Large intestine (tissue), 3 donors: ENCODE data around the gene IFNGR1. TPM values are rescaled to one million over a fixed set of nuclear protein-coding genes. Genes with fewer than 3 reads are reported as not detected.
"Not testable (repeated sequence)": the region's sequence is repeated elsewhere in the genome, so short reads cannot be mapped to it uniquely, and the experiment has no call there.

Experiments used
- DNase-seq, 2 donors: peaks; one replicate each; pipeline versions ENCODE4 v3.0.0 to v3.0.0-alpha.2; 2013
- H3K27ac ChIP-seq: one replicate; pipeline ENCODE4 v1.5.1; 2013; ENCODE audit warnings: low read length
- H3K27me3 ChIP-seq: 2 replicates; pipeline ENCODE4 v1.6.1; 2013; ENCODE audit warnings: low read length; ENCODE audit not compliant: control insufficient read depth, insufficient read depth
- H3K36me3 ChIP-seq: 2 replicates; pipeline ENCODE4 v1.6.1; 2013; ENCODE audit warnings: low read length; ENCODE audit not compliant: control insufficient read depth, insufficient read depth
- H3K4me1 ChIP-seq: one replicate; pipeline ENCODE4 v1.6.1; 2013; ENCODE audit warnings: low read length; ENCODE audit not compliant: control insufficient read depth, insufficient read depth
- H3K4me3 ChIP-seq: one replicate; pipeline ENCODE4 v1.5.1; 2013; ENCODE audit warnings: low read length
- H3K9me3 ChIP-seq: one replicate; pipeline ENCODE4 v1.6.1; 2013; ENCODE audit warnings: mild to moderate bottlenecking, low read depth, low read length, moderate library complexity; ENCODE audit not compliant: control insufficient read depth
- WGBS: methylation state at CpG from one replicate; pipeline ENCODE4 v1.1.5; 2013; ENCODE audit warnings: low lambda C conversion rate; ENCODE audit not compliant: insufficient coverage; 5-methylcytosine and 5-hydroxymethylcytosine counted together
- polyA plus RNA-seq: library from polyadenylated mRNA; unstranded; fragments of 120-200 nt; gene quantifications from one replicate; pipeline ENCODE4 v1.2.1, GENCODE V29; 2013

The IFNGR1 gene
- polyA plus RNA-seq, 1 donor, result 101 TPM

- peaks cover 5% of the 10 kb centered on the region for H3K4me1 ChIP-seq
- no peaks in the 10 kb centered on the region for H3K36me3 ChIP-seq
- no peak overlapping the region for H3K27ac ChIP-seq
- H3K27me3 ChIP-seq, result no peaks in the 10 kb centered on the region
- no peak for DNase-seq
- no peaks in the 10 kb centered on the region for H3K9me3 ChIP-seq
- H3K4me3 ChIP-seq, result no peak overlapping the region
Measured at GRCh38 chr6:137259349-137259748, 40.2 kb upstream of the IFNGR1 start.

DNA sequence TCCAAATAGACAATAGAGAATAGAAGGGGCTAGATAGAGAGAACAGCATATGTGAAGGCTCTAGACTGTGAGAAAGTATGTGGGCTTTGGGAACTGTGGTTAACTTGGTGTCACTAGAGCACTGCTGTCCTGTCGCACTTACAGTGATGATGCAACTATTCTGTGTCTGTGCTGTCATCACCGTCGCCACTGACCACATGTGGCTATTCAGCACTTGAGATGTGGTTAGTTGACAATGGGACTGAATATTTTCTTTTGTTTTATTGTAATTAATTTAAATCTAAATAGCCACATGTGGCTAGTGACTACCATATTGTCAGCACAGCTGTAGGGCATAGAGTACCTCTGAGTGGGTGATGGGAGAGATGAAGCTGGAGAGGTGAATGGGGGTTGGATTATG is 39.0 kb upstream of the IFNGR1 start:
- DNase-seq, result no peak
- peaks cover 3% of the 10 kb centered on the region for H3K9me3 ChIP-seq
- H3K27ac ChIP-seq, result no peak overlapping the region
- H3K4me1 ChIP-seq, result peaks cover 5% of the 10 kb centered on the region
- no peaks in the 10 kb centered on the region for H3K27me3 ChIP-seq
- H3K36me3 ChIP-seq, result no peaks in the 10 kb centered on the region
- no CpG with 5 or more reads among the region's 3 CpGs for WGBS
- no peak overlapping the region for H3K4me3 ChIP-seq

DNA sequence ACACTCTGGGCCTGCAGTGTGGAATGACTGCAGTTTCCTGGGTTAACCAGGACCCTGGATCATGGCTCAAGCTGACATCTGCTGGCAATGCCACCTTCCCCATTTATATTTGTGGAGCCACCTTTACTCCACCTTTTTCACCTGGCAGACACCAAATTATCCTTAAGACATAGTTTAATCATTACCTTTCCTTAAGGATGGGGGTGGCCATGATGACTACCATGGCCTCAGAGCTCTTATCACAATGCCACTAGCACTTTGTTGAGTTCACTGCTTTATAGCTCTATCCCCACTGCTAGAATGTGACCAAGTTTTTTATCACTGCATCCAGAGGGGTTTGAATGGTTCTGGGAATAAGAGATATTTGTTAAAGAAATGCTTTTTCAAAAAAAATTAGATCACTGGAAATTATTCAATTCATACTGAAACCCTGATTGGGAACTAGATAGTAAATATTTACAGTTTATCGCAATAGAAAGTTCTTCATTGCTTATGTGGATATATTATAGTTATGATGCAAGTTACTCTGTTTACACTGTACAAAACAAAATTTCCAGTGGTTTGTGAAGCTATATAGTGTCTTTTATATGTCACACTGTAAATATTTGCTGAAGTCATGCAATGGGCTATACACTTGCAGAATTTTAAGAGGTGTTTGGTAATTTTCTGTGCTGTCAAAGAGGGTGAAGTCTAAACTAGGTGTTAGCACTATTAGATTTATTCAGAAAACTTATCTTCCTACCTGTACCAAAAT is 37.3 kb upstream of the IFNGR1 start:
- no peaks in the 10 kb centered on the region for H3K36me3 ChIP-seq
- no peak overlapping the region for H3K4me3 ChIP-seq
- DNase-seq, result no peak
- peak overlapping the region; percentile 8 for H3K27ac ChIP-seq
- no peaks in the 10 kb centered on the region for H3K27me3 ChIP-seq
- peaks cover 6% of the 10 kb centered on the region for H3K9me3 ChIP-seq
- H3K4me1 ChIP-seq, result peaks cover 5% of the 10 kb centered on the region
- 78% methylated on average over 1 of the region's 1 CpG for whole genome bisulfite sequencing

DNA sequence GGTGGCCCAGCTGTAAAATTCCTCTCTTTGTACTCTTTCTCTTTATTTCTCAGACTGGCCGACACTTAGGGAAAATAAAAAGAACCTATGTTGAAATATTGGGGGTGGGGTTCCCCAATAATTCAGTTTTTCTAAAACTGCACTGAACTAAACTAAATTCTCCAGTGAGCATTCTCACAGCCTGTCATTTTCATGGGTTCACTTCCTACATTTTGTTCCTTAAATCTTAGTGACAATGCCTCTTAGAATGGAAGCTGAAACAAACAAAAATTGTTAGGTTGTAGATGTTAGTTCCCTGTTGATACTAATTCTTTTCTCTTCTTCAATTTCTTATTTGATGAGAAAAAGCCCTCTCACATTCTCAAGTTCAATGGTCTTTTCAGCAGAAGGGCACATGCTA is 35.8 kb upstream of the IFNGR1 start:
- Histone ChIP-seq H3K27me3 (no peaks in the 10 kb centered on the region), H3K4me3 (no peak overlapping the region), H3K4me1 (peaks cover 5% of the 10 kb centered on the region), H3K9me3 (peaks cover 6% of the 10 kb centered on the region), H3K27ac (no peak overlapping the region), H3K36me3 (no peaks in the 10 kb centered on the region)
- no peak for DNase-seq
- no CpG with 5 or more reads among the region's 1 CpG for WGBS

DNA sequence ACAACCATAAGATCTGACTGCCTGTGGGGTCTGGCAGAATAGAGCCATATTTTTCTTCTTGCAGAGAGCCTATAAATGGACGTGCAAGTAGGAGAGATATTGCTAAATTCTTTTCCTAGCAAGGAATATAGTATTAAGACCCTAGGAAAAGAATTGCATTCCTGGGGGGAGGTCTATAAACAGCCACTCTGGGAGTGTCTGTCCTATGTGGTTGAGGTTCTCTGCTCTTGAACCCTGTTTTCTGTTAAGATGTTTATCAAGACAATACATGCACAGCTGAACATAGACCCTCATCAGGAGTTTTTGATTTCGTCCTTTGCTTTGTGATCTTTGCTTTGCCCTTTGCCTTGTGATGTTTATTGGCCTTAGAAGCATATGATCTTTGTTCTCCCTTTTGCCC is 35.2 kb upstream of the IFNGR1 start:
- H3K4me1 ChIP-seq, H3K27me3 ChIP-seq, H3K4me3 ChIP-seq, H3K36me3 ChIP-seq, DNase-seq, H3K9me3 ChIP-seq, H3K27ac ChIP-seq: not testable (repeated sequence)
- WGBS, result 80% methylated on average over 1 of the region's 2 CpGs

DNA sequence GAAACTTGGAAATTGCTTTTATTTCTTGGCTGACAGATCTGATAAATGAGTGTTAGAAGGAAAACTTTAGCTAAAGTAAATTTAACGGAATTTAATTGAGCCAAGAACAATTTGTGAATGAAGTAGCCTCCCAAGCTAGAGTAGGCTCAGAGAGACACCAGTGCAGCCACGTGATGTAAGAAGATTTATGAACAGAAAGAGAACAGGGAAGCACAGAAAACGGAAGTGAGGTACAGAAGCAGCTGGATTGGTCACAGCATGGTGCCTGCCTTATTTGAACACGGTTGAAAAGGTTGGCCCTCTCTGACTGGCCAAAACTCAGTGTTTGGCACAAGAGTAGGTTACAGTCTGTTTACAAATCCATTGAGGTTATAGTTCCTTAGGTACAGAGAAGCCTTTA is 29.5 kb upstream of the IFNGR1 start:
- no peaks in the 10 kb centered on the region for H3K36me3 ChIP-seq
- H3K4me1 ChIP-seq, result peaks cover 20% of the 10 kb centered on the region
- peaks cover 3% of the 10 kb centered on the region for H3K9me3 ChIP-seq
- H3K27ac ChIP-seq, result peak overlapping the region; percentile 82
- WGBS, result 100% methylated on average over 1 of the region's 4 CpGs
- H3K27me3 ChIP-seq, result no peaks in the 10 kb centered on the region
- no peak overlapping the region for H3K4me3 ChIP-seq
- DNase-seq, result no peak

GRCh38 chr6:137247724-137248123 is 28.5 kb upstream of the IFNGR1 start:
- Histone ChIP-seq H3K27me3 (no peaks in the 10 kb centered on the region), H3K4me3 (no peak overlapping the region), H3K4me1 (peaks cover 20% of the 10 kb centered on the region), H3K9me3 (no peaks in the 10 kb centered on the region), H3K36me3 (no peaks in the 10 kb centered on the region), H3K27ac (peak overlapping the region; percentile 82)
- peak; percentile 78 to 89 for DNase-seq

DNA sequence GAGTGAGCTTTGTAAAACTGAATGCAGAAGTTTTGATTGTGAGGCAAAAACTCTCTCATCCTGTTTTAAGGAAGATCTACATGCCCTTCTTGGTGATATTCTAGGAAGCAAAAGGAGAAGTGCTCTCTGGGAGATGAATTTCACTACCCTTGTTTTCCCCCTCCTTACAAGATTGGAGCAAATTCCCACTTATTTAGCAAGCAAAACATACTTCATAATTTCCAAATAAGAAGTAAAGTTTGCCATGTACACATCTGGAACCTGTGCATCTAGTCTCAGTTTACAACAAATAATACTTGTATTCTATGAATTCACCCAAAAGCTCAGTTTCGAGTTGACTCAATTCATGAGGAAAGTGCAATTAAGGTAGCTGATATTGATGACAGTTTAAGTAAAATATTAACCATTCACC is 27.6 kb upstream of the IFNGR1 start:
- DNase-seq, result no peak
- Histone ChIP-seq H3K36me3 (no peaks in the 10 kb centered on the region), H3K9me3 (no peaks in the 10 kb centered on the region), H3K4me1 (peaks cover 26% of the 10 kb centered on the region), H3K4me3 (no peak overlapping the region), H3K27me3 (no peaks in the 10 kb centered on the region), H3K27ac (peak overlapping the region; percentile 82)
- WGBS, result no CpG with 5 or more reads among the region's 1 CpG

DNA sequence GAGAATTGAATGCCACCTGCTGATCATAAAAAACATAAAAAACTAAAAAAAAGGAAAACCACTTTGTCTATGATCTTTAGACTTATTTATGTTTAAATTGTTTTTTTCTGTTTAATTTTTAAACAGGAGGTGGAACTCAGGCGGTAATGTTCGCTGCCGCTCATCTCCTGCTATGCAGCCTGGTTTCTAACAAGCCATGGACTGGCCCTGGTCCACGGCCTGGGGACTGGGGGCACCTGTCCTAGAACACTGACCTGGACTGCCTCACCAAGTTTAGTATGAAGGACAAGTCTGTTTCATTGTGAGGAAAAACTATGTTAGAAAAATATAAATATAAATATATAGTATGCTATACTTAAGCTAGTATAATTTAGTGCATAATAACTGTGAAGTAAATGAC is 27.0 kb upstream of the IFNGR1 start:
- Histone ChIP-seq H3K27ac (peak overlapping the region; percentile 82), H3K4me3 (no peak overlapping the region), H3K27me3 (no peaks in the 10 kb centered on the region), H3K4me1 (peaks cover 32% of the 10 kb centered on the region), H3K36me3 (no peaks in the 10 kb centered on the region), H3K9me3 (no peaks in the 10 kb centered on the region)
- WGBS, result no CpG with 5 or more reads among the region's 4 CpGs
- DNase-seq, result no peak

- Histone ChIP-seq H3K27ac (peak overlapping the region; percentile 68), H3K27me3 (no peaks in the 10 kb centered on the region), H3K4me1 (peaks cover 48% of the 10 kb centered on the region), H3K36me3 (no peaks in the 10 kb centered on the region), H3K9me3 (no peaks in the 10 kb centered on the region), H3K4me3 (no peak overlapping the region)
- no CpG with 5 or more reads among the region's 3 CpGs for WGBS
- DNase-seq, result peak; percentile 53 to 72
Measured at GRCh38 chr6:137241481-137242038, 22.4 kb upstream of the IFNGR1 start.

DNA sequence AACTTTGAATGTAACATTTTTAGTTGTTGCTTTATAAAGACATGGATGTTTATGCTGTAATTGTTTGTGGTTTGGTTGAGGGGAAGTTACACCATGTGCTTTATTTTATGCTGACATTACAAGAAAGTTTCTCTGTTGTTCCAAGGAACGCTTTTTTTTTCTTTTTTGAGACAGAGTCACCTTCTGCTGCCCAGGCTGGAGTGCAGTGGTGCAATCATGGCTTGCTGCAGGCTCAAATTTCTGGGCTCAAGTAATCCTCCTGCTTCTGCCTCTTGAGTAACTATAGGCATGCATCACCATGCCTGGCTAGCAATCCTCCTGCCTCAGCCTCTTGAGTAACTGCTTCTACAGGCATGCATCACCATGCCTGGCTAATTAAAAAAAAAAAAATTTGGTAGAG is 21.0 kb upstream of the IFNGR1 start:
- Histone ChIP-seq H3K9me3 (no peaks in the 10 kb centered on the region), H3K4me1 (peaks cover 39% of the 10 kb centered on the region), H3K27me3 (no peaks in the 10 kb centered on the region), H3K27ac (no peak overlapping the region), H3K36me3 (no peaks in the 10 kb centered on the region), H3K4me3 (no peak overlapping the region)
- WGBS, result 71% methylated on average over 1 of the region's 1 CpG
- DNase-seq, result no peak
